NCI-H2029 treated with DMSO at 0.1 percent for 48 hours (cell line): ENCODE measurements around the gene RFTN1.

ENCODE experiments used
- DNase-seq: peaks from one replicate; lab custom pipeline; 2025; lab: John Stamatoyannopoulos, UW

Gene RFTN1

DNA sequence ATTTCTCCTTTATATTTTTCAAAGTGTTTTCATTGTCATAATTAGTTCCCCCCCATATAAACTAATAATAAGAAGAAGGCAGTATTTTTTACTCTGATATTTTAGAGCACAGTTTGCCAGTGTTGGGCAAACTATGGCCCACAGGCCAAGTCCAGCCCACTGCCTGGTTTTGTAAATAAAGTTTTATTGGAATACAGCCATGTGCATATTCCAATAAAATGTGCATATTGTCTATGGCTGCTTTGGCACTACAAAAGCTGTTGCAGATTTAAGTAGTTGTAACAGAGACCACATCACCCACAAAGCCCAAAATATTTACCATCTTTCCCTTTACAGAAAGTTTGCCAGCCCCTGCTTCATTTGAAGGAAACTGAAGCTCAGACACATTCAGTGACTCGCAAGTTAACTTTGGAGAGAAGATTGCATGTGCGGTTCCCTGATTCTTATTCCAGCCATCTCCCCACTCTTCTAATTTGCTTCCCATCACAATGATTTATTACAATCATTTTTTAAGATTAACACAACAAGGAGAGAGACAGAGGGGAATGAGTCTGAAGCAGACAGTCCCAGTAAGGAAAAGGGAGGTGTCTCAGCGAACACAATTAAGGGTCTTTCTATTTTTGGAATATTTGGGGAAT, 48.9 kb downstream of the RFTN1 start:
- DNase-seq: no peak

DNA sequence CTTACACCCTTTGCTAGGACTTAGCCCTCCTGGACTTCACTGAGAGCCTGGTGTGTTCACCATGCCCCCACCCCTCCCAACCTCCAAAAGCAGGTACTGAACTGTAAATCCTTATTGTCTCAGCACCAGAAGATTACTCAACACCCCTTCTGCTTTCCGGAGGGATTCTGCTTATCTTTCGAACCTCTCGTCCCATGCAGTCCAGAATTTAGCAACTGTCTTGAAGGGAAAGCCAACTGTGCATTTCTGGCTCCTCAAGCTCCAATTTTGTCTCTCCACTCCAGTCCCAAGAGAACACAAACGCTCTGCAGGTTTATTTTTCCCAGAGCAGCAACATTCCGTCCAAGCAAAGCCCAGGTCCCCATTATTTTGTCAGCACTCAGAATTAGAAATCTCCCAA, 49.6 kb downstream of the RFTN1 start:
- no peak for DNase-seq

DNA sequence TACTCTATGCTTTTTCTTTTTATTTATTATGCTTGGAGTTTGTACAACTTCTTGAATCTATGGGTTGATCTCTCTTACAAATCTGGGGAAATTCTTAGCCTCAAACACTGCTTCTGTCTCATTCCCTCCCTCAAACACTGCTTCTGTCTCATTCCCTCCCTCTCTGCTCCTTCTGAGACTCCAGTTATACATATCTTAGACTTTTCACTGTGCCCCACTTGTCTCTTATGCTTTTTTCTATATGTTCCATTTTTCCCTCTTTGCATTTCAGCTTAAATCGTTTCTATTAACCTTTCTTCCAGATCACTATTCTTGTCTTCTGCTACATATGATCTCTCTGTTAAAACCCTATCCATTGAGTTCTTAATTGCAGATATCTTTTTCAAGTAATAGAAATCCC, 50.4 kb downstream of the RFTN1 start:
- no peak for DNase-seq

DNA sequence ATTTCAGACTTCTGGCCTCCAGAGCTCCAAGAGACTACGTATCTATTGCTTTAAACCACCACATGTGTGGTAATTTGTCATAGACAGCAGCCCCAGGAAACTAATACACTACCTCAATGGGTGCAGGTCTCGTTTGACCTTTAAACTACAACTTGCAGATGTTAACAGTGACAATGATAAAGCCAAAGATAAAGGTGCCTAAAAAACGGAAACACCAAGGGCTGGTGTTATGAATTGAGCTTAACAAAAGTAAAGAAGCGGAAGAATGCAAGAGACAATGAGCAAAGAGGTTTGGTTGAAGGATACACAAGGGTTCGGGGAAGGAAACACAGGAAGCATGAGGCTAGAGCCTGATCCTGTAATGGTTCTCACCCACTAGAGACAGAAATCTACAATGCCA, 50.8 kb downstream of the RFTN1 start:
- no peak for DNase-seq

DNA sequence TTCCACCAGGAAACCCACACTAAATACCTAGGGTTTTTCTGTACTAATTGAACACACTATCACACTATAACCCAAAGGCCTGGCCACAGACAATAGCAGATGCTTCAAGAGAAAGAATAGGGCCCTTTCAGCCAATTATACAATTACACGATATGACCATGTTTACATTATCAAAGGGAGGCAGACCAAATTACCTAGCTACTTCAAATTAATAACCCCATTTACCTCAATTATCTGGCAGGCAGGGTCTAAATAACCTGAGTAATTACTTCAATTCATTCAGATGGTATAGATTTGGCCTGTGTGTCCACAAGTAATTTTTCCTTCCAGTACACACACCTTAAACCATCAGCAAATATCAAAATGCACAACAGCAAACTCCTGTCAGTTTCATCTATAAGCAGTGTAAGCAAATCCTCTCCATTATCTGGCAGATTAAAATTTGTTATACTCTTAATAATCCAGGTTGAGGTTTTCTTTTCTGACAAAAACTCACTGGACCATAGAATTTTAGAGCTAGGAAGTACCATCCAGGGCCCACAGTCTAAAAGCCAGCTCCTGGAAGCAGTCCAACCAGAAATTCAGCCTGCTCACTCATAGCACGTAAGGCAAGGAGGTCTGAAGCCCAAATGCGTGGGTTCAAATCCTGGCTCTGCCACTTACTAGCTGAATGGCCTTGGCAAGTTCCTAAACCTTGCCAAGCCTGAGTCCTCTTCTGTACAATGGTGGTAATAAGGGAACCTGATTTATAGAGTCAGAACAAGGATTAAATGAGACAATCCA, 51.8 kb downstream of the RFTN1 start:
- DNase-seq: peak; percentile 96

DNA sequence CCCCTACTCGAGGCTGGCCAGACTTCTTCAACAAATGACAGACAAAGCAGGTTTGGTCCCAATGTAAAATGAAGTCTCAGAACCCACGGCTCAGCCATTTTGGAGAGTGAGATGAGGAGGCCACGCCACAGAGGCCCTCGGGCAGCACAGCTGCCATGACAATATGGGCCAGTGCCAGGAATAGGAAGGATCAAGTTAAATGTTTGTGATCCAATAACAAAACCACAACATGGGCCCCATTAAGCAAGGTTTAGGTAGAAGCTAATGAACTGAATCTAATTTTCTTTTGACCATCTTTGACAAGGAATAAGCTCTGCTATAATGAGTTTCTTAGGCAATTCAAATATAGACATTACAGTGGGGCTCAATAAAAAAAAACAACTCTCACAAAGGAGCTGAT, 52.6 kb downstream of the RFTN1 start:
- peak; percentile 96 for DNase-seq

DNA sequence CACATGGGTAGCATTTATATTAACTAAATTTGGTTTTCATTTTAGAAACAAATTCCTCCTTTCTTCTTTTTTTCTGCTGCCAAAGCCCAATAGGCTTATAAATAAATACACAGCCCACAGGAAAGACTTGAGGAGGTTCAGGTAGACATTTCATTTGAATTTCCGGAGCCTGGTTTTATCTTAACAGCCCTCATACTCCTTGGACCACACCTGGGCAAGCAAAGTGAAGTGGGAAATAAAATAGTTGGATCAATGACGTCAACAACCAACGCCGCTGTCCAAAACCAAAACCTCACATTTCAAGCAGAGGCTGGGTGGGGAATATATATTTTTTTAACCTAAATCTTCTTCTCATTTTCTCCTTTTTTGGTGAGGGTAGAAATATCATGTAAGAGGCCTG, 53.2 kb downstream of the RFTN1 start:
- DNase-seq: peak; percentile 93

DNA sequence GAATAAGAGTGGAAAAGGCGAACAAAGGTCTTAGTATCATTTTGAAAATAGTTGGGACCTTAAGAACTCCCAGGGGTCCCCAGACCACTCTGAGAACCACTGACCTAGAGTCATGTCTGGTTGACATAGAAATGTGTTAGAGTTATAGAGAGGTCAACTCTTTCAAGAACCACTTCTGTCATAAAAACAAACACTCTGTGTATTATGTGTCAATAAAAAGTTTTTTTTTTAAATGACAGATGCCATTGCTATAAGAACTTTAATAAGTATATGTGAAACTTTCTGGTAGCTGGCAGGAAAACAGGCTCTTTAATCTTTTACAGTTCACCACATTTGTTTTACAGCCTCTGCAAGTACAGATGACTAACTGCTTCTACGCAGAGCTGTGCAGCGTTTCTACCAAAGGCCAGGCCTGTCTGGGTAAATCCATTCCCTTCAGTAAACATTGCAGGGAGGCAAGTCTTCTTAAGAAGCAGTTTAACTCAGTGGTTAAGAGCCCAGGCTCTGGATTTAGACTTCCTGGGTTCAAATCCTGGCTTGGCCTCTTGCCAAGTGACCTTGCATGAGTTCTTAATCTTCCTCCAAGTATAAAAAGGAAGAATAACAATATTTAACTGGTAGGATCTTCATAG, 56.6 kb downstream of the RFTN1 start:
- no peak for DNase-seq

DNA sequence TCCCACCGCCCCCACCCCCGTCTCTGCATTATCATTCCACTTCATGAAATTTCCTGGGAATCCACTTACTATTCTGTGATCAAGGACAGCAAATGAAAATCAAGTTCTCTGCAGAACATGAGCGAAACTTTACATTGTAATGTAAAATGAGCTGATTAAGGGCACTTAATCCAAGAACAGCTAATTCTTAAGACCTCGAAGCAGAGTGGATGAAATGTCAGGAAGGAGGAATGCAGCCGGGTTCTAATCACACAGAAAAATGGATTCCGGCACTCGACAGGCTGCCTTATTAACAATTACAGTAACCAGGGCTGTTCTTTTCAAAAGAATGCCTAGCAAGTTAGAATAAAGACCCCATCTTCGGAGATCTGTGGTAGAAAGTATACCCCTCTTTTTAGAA, 57.5 kb downstream of the RFTN1 start:
- DNase-seq: no peak

DNA sequence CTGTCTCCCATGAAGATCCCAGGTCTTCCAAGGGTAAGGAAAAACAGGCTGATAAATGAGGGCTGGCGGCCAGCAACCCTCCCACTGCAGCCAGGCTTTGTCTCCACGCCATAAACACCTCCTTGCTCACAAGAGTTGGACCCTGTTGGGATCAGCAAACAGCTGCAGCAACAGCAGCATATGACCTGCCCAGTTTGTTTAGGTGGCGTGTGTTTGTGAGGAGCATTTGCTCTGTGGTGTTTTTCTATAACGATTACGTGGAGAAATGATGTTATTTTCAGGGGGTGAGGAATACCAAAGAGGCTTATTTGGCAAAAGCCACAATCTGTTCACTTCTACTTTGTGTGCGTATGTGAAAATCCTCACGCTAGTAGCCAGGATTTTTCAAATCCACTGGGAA, 58.5 kb downstream of the RFTN1 start:
- peak; percentile 93 for DNase-seq

DNA sequence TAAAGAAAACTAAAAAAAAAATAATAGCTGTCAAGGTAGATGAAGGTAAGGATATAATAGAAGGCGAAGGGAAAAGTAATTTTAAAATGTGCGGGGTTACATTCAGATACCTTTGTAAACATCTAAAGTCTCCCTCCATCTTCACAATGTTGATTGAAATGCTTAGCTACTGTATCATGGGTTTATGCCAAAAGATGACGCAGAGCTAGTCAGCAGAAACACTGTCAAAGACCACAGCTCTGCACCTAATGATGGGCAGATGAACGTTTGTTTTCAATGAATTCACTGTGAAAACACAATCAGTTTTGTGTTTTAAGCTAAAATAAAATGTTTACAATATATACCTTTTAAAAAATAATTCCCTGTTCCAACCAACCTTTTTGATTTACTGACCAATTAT, 61.2 kb downstream of the RFTN1 start:
- peak; percentile 88 for DNase-seq

DNA sequence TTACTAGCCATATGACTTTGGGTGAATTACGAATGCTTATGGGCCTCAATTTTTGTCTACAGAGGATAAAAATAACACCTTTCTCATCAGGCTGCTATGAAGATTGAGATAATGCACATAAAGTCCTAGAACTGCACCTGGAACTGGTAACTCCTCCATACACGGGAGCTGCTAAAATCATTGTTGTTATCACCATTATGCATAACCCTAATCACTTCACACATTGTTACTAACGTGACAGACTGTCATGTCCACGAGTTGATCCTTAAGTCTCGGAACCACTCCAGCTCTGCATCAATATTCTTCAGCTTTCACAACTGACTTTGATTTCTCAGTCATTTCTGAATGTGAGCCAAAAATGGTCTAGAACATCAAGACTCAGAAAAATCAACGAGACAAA, 64.1 kb downstream of the RFTN1 start:
- DNase-seq: no peak

DNA sequence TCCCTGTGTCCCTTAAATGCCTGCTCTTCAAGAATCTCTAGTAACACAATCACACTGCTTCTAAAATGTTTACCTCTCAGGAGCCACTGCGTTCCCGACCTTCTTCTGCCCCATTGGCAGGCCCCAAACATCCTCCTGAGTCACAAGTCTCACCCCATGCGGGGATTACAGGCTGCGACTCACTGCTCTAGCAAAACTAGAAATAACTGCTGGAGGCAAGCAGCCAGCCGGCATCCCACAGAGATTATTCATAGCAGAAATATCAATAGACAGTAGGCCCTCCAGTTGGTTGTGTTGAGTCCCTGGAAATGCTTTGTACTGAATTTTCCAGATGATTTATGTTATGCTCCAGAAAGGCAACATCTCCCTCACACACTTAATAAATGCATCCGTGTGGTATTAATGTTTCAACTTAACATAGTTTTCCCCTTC, 64.8 kb downstream of the RFTN1 start:
- no peak for DNase-seq

DNA sequence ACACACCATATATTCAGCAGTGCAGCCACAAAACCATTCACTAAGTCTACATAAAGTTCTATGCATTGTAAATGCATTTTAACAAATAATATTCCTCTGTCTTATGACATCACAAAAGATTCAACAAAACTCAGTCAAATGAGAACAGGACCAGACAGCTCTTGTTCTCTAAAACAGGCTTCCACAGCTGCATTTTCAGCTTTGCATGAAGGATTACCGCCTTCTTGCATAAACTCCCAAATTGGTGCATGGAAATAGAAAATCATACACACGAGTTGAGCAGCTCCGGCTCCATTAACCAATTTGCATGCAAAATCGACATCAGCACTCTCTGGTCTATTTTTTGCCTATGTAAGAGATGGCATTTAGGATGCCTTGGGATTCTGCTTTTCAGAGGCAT, 66.4 kb downstream of the RFTN1 start:
- DNase-seq: no peak

DNA sequence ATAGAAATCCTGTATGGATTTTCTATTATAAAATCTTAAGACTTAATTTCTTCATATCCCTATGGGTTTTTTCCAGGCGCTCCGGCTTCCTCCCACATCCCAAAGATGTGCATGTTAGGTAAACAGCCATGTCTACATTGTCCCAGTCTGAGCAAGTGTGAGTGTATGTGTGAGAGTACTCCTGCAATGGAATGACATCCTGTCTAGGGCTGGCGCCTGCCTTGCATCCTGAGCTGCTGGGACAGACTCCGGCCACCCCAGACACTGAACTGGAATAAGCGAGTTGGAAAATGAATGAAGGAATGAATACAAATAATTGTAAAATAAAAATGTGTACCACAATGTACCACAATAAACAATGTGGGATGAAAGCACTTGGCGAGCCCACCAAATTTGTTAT, 69.2 kb downstream of the RFTN1 start:
- no peak for DNase-seq

DNA sequence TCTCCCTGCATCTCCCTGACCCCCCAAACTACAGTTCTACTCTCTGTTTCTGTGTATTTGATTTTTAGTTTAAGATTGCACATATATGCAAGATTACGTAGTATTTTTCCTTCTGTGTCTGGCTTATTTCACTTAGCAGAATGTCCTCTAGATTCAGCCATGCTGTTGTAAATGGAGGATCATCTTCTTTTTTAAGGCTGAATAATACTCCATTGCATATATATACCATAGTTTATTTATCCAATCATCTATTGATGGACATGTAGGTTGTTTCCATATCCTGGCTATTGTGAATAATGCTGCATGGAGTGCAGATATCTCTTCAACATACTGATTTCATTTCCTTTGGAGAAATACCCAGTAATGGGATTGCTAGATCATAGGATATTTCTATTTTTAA, 70.8 kb downstream of the RFTN1 start:
- no peak for DNase-seq

DNA sequence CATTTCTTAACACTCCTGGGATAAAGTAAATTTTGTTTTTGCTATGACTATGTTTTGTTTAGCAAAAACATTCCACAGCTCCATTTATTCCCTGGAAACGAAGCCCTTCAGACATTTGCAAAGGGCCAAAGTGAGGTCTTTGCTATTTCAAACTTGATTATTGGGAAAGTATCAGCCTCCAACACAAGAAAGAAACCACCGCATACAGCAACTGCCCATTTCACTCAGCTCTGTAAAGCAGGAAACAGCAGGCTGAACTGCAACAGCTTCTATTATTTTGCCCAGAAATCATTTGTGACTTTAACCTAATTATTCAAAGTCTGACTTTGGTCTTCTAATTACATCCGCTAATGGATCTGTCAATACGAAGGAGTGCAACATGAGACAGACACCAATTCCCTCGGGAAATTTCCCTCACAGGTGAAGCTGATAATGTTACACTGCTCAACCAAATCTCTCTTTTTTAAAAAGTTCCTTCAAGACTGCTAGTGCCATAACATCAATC, 72.1 kb downstream of the RFTN1 start:
- peak; percentile 44 for DNase-seq

DNA sequence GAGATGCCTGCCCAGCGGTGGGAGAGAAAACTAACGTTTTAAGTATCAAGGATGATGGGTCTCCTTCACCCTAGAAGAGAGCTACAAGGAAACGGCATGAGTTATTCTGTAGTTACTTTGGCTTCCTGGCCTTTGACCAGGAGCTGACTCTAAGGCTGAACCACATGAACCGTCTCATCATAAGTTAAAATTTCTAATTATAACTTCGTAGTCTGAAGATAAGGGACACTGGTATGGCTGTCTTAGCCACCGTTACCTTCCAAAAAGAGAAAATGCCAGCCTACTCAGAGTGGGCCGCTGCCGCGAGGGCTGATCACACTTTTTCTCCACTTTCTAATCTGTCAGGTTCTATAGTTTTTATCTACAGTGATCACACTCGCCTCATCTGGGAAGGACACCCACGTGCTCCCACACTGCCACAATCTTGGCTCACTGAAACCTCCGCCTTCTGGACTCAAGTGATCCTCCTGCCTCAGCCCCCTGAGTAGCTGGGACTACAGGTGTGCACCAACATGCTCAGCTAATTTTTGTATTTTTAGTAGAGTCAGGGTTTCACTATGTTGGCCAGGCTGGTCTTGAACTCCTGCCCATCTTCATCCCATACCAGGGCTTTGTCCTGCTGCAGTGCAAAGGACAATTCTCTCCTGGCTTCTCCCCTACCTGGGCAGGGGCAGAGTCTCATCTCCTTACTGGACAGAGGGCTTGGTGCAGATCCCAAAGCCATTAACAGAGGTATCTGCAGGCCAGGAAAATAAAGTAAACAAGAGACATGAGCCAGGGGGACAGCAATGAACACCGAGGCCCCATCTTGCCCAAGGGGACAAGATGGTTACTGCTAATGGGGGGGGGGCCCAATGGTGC, 73.4 kb downstream of the RFTN1 start:
- DNase-seq: no peak

DNA sequence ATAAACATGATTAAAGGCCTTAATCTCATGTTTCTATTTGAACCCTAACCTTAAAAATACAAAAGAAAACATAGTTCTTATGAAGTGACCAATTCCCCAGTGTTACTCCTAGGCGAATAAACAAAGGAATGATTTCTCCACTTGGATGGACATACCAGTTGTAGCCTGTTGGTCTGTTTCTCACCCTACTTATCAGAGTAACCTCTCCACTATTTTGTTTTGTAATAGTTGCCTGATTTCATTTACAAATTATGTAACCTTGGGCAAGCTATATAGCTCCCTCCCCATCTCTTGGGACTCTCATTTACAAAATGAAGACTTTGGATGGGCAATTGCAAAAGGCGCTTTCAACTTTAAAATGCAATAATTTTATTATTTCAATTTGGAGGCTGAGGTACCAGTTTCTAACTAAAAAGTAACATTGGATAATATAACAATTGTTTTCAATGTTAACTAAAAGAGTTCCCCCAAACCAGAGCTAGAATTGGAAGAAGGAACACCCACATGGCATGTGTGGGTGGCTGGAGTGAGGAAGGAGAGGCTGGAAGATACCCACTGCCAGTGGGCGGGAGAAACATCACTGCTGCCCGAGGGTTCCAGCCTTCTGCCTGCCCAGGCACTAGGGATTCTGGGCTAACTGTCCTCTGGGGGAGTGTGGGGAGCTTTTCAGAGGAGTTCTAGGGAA, 74.2 kb downstream of the RFTN1 start:
- no peak for DNase-seq

DNA sequence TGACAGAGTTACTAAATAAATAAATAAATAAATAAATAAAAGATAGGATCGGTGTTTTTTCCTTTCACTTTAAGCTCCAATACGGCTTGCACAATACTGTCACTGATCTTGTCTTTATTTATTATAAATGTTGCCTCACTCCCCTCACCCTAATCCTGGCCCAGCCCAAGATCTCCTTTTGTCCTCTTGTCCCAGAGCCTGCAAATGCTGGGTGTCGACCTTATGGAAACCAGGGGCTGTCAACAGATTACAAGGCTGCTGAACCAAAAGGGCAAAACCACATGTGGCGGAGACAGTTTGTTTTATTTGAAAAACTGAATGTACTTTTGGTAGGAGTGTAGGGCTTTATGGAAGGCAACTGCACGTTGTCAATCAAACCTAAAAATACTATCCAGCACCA, 75.9 kb downstream of the RFTN1 start:
- DNase-seq: no peak

DNA sequence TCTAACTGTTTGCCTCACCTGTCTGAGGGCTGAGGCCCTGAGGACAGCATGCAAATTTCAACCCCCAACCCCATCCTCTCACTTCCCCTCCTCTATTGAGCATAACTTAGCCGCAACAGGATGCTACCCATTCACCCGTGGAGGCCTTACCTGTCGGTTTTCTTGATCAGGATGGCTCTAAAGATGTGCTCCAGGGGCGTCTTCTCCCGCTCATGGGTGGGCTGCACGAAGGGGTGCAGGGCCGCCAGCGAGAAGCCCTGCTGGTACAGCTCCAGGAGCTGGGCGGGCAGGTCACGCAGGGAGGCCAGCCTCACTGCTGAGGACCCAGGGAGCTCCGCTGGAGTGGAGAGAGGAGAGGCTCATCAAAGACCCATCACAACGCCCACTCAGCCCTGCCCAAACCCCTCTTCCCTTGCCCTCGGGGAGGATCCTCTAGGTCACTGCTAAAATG, 79.8 kb downstream of the RFTN1 start:
- no peak for DNase-seq

DNA sequence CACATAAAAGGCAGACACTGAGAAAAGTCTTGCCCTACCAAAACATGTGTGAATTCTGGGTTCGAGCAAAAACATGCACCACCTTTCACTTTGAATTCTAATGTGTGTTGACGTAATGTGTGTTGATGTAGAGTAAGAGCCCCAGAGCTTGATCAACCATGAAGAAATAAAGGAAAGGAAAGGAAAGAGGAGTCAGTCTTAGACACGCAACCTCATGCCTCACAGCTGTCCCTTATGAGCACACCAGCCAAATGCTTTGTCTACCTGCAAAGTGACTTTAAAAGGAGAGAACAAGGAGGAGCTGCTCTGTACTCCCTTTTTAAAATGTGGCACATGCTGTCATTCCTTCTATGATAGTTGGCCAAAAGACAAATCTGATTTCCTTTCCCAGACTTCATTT, 80.8 kb downstream of the RFTN1 start:
- no peak for DNase-seq
